Ishikawa (cell line): ENCODE results near the gene AIF1.

Source experiments
- CEBPB ChIP-seq: IDR thresholded peaks from 2 replicates; pipeline ENCODE4 v1.6.1; 2012
- CREB1 ChIP-seq: IDR thresholded peaks from 2 replicates; pipeline ENCODE4 v1.6.1; 2012; ENCODE audit warnings: low read depth
- EGR1 ChIP-seq: IDR thresholded peaks from 2 replicates; pipeline ENCODE4 v1.6.1; 2012
- EP300 ChIP-seq: IDR thresholded peaks from 2 replicates; pipeline ENCODE4 v1.6.1; 2012; ENCODE audit warnings: borderline replicate concordance
- FOXM1 ChIP-seq: IDR thresholded peaks from 2 replicates; pipeline ENCODE4 v1.6.1; 2012; ENCODE audit warnings: low read depth, borderline replicate concordance
- MAX ChIP-seq: IDR thresholded peaks from 2 replicates; pipeline ENCODE4 v1.6.1; 2012
- NFIC ChIP-seq: IDR thresholded peaks from 2 replicates; pipeline ENCODE4 v1.6.1; 2012
- RAD21 ChIP-seq: IDR thresholded peaks from 2 replicates; pipeline ENCODE4 v1.6.1; 2012; ENCODE audit warnings: low read depth
- REST ChIP-seq: IDR thresholded peaks from 2 replicates; pipeline ENCODE4 v1.6.1; 2012; ENCODE audit warnings: low read depth, mild to moderate bottlenecking
- TAF1 ChIP-seq: IDR thresholded peaks from 2 replicates; pipeline ENCODE4 v1.6.1; 2012; ENCODE audit warnings: low read depth, mild to moderate bottlenecking
- TCF12 ChIP-seq: IDR thresholded peaks from 2 replicates; pipeline ENCODE4 v1.6.1; 2012; ENCODE audit warnings: low read depth
- TEAD4 ChIP-seq: IDR thresholded peaks from 2 replicates; pipeline ENCODE4 v1.6.1; 2012
- USF1 ChIP-seq: IDR thresholded peaks from 2 replicates; pipeline ENCODE4 v1.6.1; 2012
- YY1 ChIP-seq: IDR thresholded peaks from 2 replicates; pipeline ENCODE4 v1.6.1; 2012; ENCODE audit warnings: low read depth
- ZBTB7A ChIP-seq: IDR thresholded peaks from 2 replicates; pipeline ENCODE4 v1.6.1; 2012; ENCODE audit warnings: low read depth

AIF1 gene

GRCh38 chr6:31634969-31635575 is 20.0 kb downstream of the AIF1 start:
- TF ChIP-seq CREB1: no peak
- no peak for TF ChIP-seq NFIC
- no peak for TF ChIP-seq YY1
- TF ChIP-seq TEAD4: no peak
- TF ChIP-seq EP300: no peak
- TF ChIP-seq USF1: no peak
- no peak for TF ChIP-seq CEBPB
- no peak for TF ChIP-seq TCF12
- TF ChIP-seq TAF1: no peak
- no peak for TF ChIP-seq RAD21
- no peak for TF ChIP-seq FOXM1
- TF ChIP-seq REST: no peak
- no peak for TF ChIP-seq MAX
- no peak for TF ChIP-seq EGR1
- no peak for TF ChIP-seq ZBTB7A

GRCh38 chr6:31636698-31637596 is 21.9 kb downstream of the AIF1 start:
- TF ChIP-seq TAF1 (no peak), EGR1 (no peak), CEBPB (no peak), MAX (no peak), FOXM1 (no peak), TCF12 (no peak), REST (no peak), TEAD4 (no peak), CREB1 (no peak), NFIC (no peak), USF1 (no peak)

- TF ChIP-seq CREB1: no peak
- TF ChIP-seq YY1: no peak
- TF ChIP-seq EP300: no peak
- TF ChIP-seq CEBPB: no peak
- TF ChIP-seq TEAD4: no peak
- no peak for TF ChIP-seq MAX
- TF ChIP-seq EGR1: no peak
- no peak for TF ChIP-seq RAD21
- TF ChIP-seq REST: no peak
- TF ChIP-seq FOXM1: no peak
- TF ChIP-seq USF1: no peak
- TF ChIP-seq TCF12: no peak
- TF ChIP-seq TAF1: no peak
- TF ChIP-seq ZBTB7A: no peak
- TF ChIP-seq NFIC: no peak
Observed at GRCh38 chr6:31639043-31639442, 24.0 kb downstream of the AIF1 start.
